ENCODE data around the gene OPALIN. TPM values are rescaled to one million over a fixed set of nuclear protein-coding genes. Genes with fewer than 3 reads are reported as not detected.

The OPALIN gene
- total RNA-seq, 1 experiment from 2014 or later, result not detected

- Histone ChIP-seq H3K27ac (ENCODE audit: low read depth, low read length, poor library complexity, severe bottlenecking) (no peak overlapping the region), H3K27me3 (replicated peaks; ENCODE audit: insufficient read depth, low read depth, low read length, poor library complexity) (peaks cover 10% of the 10 kb centered on the region), H3K4me3 (ENCODE audit: low read depth, low read length, poor library complexity, severe bottlenecking) (no peak overlapping the region), H3K4me1 (ENCODE audit: insufficient read depth, low read length, poor library complexity, severe bottlenecking) (no peaks in the 10 kb centered on the region), H3K36me3 (ENCODE audit: insufficient read depth, low read length, poor library complexity, severe bottlenecking) (no peaks in the 10 kb centered on the region), H3K9me3 (ENCODE audit: low read depth, low read length, poor library complexity, severe bottlenecking) (no peaks in the 10 kb centered on the region)
- CTCF ChIA-PET, result no interaction called here
- intact Hi-C loops (cut with micrococcal nuclease; ENCODE audit: unreplicated experiment), result no loop called here
- no peak for DNase-seq (ENCODE audit: low spot score)
- POLR2A ChIA-PET (ENCODE audit: low non-redundant PET), result no interaction called here
- BruUV-seq (replicated peaks), result no TSS peak
- no peak for TF ChIP-seq EZH2 (IDR thresholded peaks at IDR 0.05; ENCODE audit: borderline replicate concordance, low read depth, low read length, poor library complexity, severe bottlenecking)
- TF ChIP-seq CTCF (conservative IDR thresholded peaks at IDR 0.05; ENCODE audit: low read depth, low read length), result no peak
These were observed 6.8 kb upstream of the OPALIN start for GRCh38 chr10:96365571-96365970.

GRCh38 chr10:96360766-96361165 is 2.0 kb upstream of the OPALIN start:
- no peak for TF ChIP-seq CTCF (conservative IDR thresholded peaks at IDR 0.05; ENCODE audit: low read depth, low read length)
- TF ChIP-seq EZH2 (IDR thresholded peaks at IDR 0.05; ENCODE audit: borderline replicate concordance, low read depth, low read length, poor library complexity, severe bottlenecking), result no peak
- H3K9me3 ChIP-seq (ENCODE audit: low read depth, low read length, poor library complexity, severe bottlenecking), result no peaks in the 10 kb centered on the region
- H3K4me3 ChIP-seq (ENCODE audit: low read depth, low read length, poor library complexity, severe bottlenecking), result no peak overlapping the region
- peaks cover 23% of the 10 kb centered on the region for H3K27me3 ChIP-seq (replicated peaks; ENCODE audit: insufficient read depth, low read depth, low read length, poor library complexity)
- H3K4me1 ChIP-seq (ENCODE audit: insufficient read depth, low read length, poor library complexity, severe bottlenecking), result no peaks in the 10 kb centered on the region
- ChIA-PET CTCF (no interaction called here), POLR2A (ENCODE audit: low non-redundant PET) (no interaction called here)
- no peak for DNase-seq (ENCODE audit: low spot score)
- intact Hi-C loops (cut with micrococcal nuclease; ENCODE audit: unreplicated experiment), result no loop called here
- H3K27ac ChIP-seq (ENCODE audit: low read depth, low read length, poor library complexity, severe bottlenecking), result no peak overlapping the region
- H3K36me3 ChIP-seq (ENCODE audit: insufficient read depth, low read length, poor library complexity, severe bottlenecking), result no peaks in the 10 kb centered on the region
- no TSS peak for BruUV-seq (replicated peaks)

GRCh38 chr10:96360331-96360730 is 1.5 kb upstream of the OPALIN start:
- TF ChIP-seq CTCF (conservative IDR thresholded peaks at IDR 0.05; ENCODE audit: low read depth, low read length), result no peak
- no peak for TF ChIP-seq EZH2 (IDR thresholded peaks at IDR 0.05; ENCODE audit: borderline replicate concordance, low read depth, low read length, poor library complexity, severe bottlenecking)
- intact Hi-C loops (cut with micrococcal nuclease; ENCODE audit: unreplicated experiment), result no loop called here
- Histone ChIP-seq H3K4me1 (ENCODE audit: insufficient read depth, low read length, poor library complexity, severe bottlenecking) (no peaks in the 10 kb centered on the region), H3K27ac (ENCODE audit: low read depth, low read length, poor library complexity, severe bottlenecking) (no peak overlapping the region), H3K9me3 (ENCODE audit: low read depth, low read length, poor library complexity, severe bottlenecking) (no peaks in the 10 kb centered on the region), H3K4me3 (ENCODE audit: low read depth, low read length, poor library complexity, severe bottlenecking) (no peak overlapping the region), H3K36me3 (ENCODE audit: insufficient read depth, low read length, poor library complexity, severe bottlenecking) (no peaks in the 10 kb centered on the region), H3K27me3 (replicated peaks; ENCODE audit: insufficient read depth, low read depth, low read length, poor library complexity) (peaks cover 23% of the 10 kb centered on the region)
- BruUV-seq (replicated peaks), result no TSS peak
- DNase-seq (ENCODE audit: low spot score), result no peak
- ChIA-PET POLR2A (ENCODE audit: low non-redundant PET) (no interaction called here), CTCF (no interaction called here)
